GM21528 (cell line): ENCODE data around the gene PPP4R1.
A peak's percentile ranks its signal among the peaks of the same experiment; 100 is the strongest.
"Not testable (repeated sequence)": the region's sequence is repeated elsewhere in the genome, so short reads cannot be mapped to it uniquely, and the experiment has no call there.

Source experiments
- ATAC-seq: cut with Tn5 transposase; IDR thresholded peaks from one replicate; pipeline ENCODE4 v1.9.1; 2021; ENCODE audit warnings: mild to moderate bottlenecking, moderate library complexity; ENCODE audit not compliant: unreplicated experiment, low FRiP score

Gene PPP4R1

GRCh38 chr18:9614401-9615279, at the start of gene PPP4R1:
Gene PPP4R1, minus strand, starts transcription at chr18:9614559. Its CDS starts 75 bp downstream, at chr18:9614484.
- peak; percentile 62 for ATAC-seq

GRCh38 chr18:9663377-9663776, 49.0 kb upstream of the PPP4R1 start:
- ATAC-seq = no peak

GRCh38 chr18:9661564-9661963, 47.2 kb upstream of the PPP4R1 start:
- no peak for ATAC-seq

GRCh38 chr18:9659499-9660375, 45.4 kb upstream of the PPP4R1 start:
- ATAC-seq = no peak

DNA sequence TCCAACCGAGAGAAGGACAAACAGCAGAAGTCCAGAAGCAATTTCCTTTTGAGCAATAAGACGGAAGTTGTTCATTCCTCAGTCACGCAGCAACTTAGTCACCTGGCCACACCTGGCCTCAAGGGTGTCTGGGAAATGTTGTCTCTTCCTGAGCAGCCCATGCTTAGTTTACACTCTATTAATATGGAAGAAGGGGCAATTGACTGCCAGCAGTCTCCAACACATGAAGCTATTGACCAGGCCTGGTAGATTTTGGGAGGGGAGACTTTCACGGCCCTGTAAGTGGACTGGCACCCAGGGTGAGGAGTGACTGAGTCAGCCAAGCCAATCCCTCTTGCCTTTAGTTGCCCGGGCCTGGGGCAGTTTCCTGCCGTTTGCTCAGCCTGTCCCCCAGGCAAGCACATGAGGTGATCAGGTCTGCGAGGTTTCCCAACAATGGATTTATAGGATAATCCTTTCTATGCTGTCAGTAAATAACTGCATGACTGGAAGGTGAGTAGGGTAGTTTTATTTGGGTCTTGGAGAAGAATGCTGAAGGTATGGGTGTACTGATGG, 43.8 kb upstream of the PPP4R1 start:
- no peak for ATAC-seq

GRCh38 chr18:9655232-9655767, 40.9 kb upstream of the PPP4R1 start:
- ATAC-seq = no peak

DNA sequence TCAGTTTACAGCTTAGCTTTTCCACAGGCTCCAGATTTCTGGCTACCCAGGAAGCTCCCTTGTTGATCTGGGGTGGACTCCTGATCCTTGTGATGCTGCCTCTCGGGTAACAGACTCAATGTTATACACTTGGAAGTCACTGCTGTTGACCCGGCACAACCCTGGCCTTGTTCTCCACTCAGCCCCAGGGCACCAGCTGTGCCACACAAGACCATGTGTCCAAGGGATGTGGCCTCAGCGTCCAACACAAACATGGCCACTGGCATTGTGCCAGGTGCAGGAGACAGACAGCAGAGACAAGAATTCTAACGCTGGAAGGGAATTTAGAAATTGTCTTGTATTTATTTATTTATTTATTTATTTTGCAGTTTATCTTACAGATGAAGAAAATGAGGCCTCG, 39.0 kb upstream of the PPP4R1 start:
- ATAC-seq = no peak

DNA sequence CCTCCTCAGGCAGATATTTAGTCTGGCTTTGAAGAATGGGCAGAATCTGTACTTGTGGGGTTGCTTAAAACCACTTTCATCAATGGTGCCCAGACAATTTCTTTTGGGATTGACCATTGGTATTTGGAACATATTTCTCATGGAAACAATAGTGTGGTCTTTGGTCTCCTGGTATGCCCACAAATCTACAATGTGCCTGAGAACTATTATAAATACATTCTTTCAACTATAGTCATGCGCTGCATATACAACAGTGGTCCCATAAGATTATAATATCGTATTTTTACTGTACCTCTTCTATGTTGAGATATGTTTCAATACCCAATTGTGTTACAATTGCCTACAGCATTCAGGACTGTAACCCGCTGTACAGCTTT, 34.8 kb upstream of the PPP4R1 start:
- no peak for ATAC-seq

DNA sequence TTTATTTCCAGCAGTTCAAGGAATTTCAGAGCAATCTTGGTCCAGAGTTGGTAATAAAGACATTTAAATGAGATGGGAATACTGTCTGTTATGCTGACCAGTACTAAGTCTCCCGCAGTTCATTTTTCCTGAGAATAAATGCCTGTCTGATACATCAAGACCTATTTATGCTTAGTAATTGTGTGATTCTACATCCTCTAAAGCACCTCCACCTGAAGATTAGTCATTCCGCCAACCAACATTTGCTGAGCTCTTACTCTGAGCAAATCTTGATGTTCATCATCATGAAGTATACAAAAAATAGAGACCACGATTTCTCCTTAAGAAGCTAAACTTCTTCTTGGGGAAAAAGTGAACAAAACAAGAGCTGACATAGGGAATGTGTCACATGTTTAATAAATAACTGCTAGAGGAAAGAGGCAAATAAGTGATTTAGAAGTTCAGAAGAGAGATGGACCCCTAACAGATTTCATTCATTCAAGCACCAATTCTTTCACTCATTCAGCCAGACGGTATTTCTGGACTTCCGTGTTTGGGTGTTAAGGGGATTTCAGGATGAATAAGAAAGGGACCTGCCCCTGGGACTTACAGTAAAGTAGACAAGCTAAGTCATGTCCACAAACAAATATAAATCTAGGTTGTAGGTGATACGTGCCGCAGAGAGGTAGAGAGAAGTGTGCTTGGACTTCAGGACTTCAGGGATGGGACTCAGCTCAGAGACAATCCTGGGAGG, 34.2 kb upstream of the PPP4R1 start:
- ATAC-seq = no peak

GRCh38 chr18:9647496-9648323, 33.4 kb upstream of the PPP4R1 start:
- ATAC-seq = no peak

DNA sequence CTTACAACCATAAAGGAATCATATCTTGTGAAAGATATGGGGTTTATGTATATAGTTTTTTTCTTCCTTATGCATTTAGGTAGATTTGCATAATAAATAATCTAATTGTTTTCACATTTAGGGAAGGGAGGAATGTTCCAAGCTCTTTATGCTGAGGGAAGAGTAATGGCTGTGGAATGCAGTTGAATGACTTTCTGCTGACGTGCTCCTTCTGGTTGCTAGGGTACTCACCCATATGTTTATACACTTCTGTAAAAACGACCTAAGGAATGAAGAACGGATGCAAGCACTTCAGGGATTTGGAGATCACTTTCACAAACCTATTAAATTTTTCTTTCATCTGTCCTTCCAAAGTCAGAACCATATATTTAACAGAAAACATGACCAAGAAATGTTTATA, 29.2 kb upstream of the PPP4R1 start:
- ATAC-seq = no peak

GRCh38 chr18:9642799-9643462, 28.6 kb upstream of the PPP4R1 start:
- ATAC-seq = no peak

- ATAC-seq = not testable (repeated sequence)
Measured at GRCh38 chr18:9641081-9641480, 26.7 kb upstream of the PPP4R1 start.

DNA sequence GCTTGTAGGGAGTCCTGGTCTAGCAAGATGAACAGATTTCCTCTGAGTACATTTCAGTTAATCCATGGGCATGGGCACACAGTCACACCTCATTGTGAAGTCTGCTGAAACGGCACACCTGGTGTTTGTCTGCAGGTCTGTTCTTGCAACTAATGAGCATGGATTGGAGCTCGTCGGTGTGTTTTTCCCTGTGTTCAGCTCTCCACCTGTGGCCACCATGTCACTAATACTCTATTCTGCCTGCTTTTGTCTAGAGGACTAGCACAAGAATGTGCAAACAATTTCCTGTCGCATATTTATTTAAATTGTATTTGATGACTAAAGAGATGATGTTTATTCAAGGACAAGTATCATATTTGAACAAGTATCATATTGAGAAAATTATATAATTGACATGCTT, 24.5 kb upstream of the PPP4R1 start:
- ATAC-seq = no peak

DNA sequence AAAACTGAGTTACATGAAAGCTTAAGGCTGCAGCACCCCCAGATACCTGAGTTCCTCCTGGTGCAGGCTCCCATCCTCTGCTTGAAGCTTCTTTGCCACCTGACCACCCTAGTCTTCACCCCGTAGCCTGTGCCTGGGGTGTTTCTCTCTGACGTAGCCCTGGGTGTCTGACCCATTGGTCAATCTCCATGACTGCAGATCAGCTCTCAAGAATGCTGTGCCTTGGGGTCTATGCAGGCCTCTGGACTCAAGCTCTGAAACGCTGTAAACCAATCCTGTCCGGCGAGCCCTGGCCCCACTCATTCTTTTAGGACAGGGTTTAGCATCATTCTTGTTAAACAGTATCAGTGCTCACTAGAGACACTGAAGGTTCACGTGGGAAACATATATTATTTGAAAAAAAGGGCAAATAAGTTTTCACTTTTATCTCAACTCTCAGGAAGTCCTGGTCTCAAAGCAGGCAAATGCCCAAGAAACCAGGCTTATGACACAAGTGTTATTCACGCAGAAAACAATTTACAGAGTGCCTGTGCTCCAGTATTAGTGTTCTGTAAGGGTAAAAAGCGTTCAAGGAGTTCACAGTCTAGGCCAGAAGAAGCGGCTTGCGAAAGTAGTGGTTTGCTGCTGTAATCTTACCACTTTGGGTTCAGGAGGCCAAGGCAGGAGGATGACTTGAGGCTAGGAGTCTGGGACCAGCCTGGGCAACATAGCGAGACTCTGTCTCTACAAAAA, 22.8 kb upstream of the PPP4R1 start:
- no peak for ATAC-seq

GRCh38 chr18:9634856-9635255, 20.5 kb upstream of the PPP4R1 start:
- ATAC-seq = no peak

DNA sequence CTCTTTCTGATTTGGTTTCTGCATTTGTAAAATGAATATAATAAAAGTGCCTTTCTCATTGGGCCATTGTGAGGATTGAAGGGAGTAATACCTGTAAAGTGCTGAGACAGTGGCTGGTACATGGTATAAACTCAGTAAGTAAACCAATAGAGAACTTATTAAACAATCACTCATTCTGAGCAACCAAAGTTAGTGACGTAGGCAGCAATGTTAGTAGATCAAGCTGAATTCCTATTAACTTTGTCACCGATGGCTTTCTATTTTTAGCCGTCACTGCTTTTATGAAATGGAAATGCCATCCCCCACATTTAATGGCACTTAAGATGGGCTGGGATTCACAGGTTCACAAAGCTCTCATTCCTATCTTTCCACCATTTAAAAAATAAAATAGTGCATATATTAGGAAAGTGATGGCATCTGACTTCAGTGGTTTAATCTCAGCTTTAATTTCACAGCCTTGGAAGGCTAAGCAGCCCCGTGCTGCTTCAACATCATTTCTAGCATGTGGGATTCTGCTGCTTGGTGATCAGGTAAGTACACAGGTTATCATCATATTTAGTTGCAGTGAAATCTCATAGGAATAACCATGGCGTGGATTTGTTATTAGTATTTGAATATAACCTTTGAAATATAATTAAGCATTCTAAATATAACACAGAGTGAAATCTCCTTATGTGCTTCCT, 17.6 kb upstream of the PPP4R1 start:
- ATAC-seq = no peak

DNA sequence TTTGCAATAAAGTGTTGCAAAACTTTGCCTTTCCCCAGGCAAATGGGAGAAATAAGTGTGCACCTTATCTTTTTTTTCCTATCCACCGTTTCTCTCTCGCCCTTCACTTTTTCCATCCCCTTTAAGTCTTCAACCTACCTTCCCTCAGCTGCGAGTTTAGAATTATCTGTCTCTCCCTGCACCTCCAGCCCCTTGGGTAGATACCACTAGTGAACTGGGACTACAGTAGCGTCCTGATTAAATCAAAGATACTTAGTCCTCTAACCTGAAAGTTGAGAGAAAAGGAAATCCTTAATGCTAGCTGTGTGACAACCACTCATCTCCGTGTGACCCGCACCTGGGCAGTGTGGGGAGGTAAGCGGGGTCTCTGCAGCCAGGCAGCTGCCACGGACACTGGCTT, 16.1 kb upstream of the PPP4R1 start:
- ATAC-seq = no peak
